ENCODE measurements around the gene NSD2. TPM values are rescaled to one million over a fixed set of nuclear protein-coding genes. Genes with fewer than 3 reads are reported as not detected.

NSD2 gene
- total RNA-seq, 1 donor from 2014 or later = 85.6 TPM

GRCh38 chr4:1983053-1983845, 112.1 kb downstream of the NSD2 start:
- DNase-seq (ENCODE audit: low read depth) = no peak
- TF ChIP-seq CTCF (conservative IDR thresholded peaks at IDR 0.05; ENCODE audit: low read depth, low read length) = no peak
- no peak overlapping the region for H3K4me3 ChIP-seq (ENCODE audit: low read depth, low read length)

- no peak for TF ChIP-seq CTCF (conservative IDR thresholded peaks at IDR 0.05; ENCODE audit: low read depth, low read length)
- H3K4me3 ChIP-seq (ENCODE audit: low read depth, low read length) = no peak overlapping the region
- DNase-seq (ENCODE audit: low read depth) = no peak
These were observed 112.7 kb downstream of the NSD2 start for GRCh38 chr4:1983846-1984405.

DNA sequence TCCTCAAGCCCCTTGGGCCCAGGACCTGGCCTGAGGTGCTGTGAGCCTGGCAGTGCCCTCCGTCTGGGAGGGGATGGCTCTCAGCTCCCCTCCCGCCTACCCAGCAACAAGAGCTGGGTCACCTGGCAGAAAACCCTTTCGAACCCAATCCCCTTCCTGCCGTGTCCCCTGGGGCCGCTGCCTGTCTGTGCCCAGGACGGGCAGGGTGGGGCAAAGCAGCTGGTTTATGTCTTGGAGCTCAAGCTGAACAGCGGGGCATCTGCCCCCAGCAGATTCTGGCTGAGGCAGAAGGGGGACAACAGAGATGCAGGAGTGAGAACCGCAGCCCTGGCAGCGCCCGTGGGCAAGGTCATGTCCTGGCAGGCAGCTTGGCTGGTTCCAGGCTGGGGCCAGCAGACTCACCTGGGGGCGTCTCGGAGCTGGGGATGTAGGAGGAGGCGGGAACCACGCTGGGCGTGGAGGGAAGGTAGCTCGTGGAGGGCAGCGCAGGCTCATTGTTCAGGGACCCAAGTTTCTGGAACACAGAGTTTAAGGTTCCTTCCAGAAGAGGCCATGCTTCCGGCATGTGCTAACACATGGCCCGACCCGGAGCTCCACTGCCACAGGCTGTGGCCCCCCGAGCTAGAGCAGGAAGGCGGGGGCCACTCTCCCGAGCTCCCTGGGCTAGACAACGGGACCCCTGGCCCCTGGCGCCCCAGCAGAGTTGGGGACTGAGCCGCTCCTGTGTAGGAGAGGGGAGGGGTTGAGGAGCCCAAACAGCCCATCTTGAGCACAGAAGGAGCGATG, 113.4 kb downstream of the NSD2 start:
- no peak for DNase-seq (ENCODE audit: low read depth)
- no peak for TF ChIP-seq CTCF (conservative IDR thresholded peaks at IDR 0.05; ENCODE audit: low read depth, low read length)
- no peak overlapping the region for H3K4me3 ChIP-seq (ENCODE audit: low read depth, low read length)

DNA sequence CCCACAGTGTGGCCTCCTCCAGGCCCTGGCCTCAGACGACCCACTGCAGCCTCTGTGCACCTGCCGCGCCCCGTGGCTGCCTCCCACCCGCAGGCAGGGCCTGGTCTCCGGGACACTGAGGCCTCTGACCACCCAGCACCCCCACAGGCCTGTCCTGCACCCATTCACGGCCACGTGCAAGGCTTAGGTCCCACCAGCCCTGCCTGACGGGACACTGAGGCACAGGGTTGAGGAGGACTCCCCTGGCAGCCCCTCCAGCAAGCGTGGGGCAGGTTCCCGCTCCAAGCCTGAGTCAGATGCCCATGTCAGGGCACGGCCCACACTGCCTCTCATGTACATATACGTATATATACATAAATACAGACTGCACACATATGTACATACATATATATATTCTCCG, 114.1 kb downstream of the NSD2 start:
- no peak for DNase-seq (ENCODE audit: low read depth)
- no peak for TF ChIP-seq CTCF (conservative IDR thresholded peaks at IDR 0.05; ENCODE audit: low read depth, low read length)

DNA sequence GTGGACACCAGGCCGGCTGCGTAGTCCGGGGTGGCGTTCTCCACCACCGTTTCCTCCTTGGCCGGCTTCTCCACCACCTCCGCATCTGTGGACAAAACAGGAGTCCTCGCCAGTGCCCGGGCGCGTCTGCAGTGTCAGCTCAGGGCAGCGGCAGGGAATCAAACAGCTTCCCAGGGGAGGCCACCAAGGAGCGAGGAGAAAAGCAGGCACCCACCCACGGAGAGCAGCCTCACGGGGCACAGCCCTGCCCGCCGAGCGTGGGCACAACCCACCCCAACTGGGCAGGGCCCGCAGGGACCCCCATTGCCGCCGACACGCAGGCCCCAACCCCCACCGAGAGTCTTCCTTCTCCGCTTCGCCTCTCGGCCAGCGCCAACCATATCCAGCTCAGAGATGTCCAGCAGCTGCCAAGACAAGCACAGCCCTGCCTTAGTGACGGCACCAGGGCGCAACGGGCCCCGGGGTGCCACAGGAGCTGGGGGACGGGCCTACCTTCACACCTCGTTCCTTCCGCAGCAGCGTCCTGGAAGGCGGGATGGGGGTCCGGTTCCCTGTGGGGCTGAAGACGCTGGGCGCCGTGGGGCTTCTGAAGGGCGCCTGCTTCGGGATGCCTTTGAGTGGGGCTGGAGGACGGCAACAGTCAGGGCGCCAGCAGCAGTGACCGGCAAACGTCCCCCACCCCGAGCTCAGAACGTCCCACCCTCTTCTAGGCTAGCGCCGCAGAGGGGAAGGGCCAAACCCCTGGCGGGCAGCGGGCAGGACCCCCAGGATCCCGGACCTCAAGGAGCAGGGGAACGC, 114.8 kb downstream of the NSD2 start:
- no peak for TF ChIP-seq CTCF (conservative IDR thresholded peaks at IDR 0.05; ENCODE audit: low read depth, low read length)
- DNase-seq (ENCODE audit: low read depth) = no peak
- H3K4me3 ChIP-seq (ENCODE audit: low read depth, low read length) = no peak overlapping the region

More for the DNA sequence above, 114.1 kb downstream of the NSD2 start:
- H3K4me3 ChIP-seq (ENCODE audit: low read depth, low read length) = no peak overlapping the region

GRCh38 chr4:1986578-1987210, 115.5 kb downstream of the NSD2 start:
- no peak for DNase-seq (ENCODE audit: low read depth)
- H3K4me3 ChIP-seq (ENCODE audit: low read depth, low read length) = no peak overlapping the region
- no peak for TF ChIP-seq CTCF (conservative IDR thresholded peaks at IDR 0.05; ENCODE audit: low read depth, low read length)

Measured in epithelial cell of proximal tubule (primary cell).